H9 (cell line): ENCODE data around the gene SSR3. TPM values are rescaled to one million over a fixed set of nuclear protein-coding genes. Genes with fewer than 3 reads are reported as not detected.

ENCODE experiments used
- DNase-seq: peaks from one replicate; pipeline ENCODE4 v3.0.0-alpha.2; 2017
- H2AFZ ChIP-seq: one replicate; pipeline ENCODE4 v1.6.1; 2013; ENCODE audit warnings: mild to moderate bottlenecking, low read length, control low read depth, moderate library complexity
- H2AK5ac ChIP-seq: 2 replicates; pipeline ENCODE4 v1.6.1; 2013; ENCODE audit warnings: low read length, control low read depth, mixed read lengths; ENCODE audit not compliant: insufficient read length
- H2BK120ac ChIP-seq: one replicate; pipeline ENCODE4 v1.6.1; 2013; ENCODE audit warnings: low read depth, mild to moderate bottlenecking, low read length, control low read depth, inconsistent platforms; ENCODE audit not compliant: poor library complexity, severe bottlenecking
- H2BK12ac ChIP-seq: 2 replicates; pipeline ENCODE4 v1.6.1; 2013; ENCODE audit warnings: low read length, control low read depth, mixed read lengths, low read depth; ENCODE audit not compliant: insufficient read length
- H2BK15ac ChIP-seq: 2 replicates; pipeline ENCODE4 v1.6.1; 2013; ENCODE audit warnings: low read depth, low read length, control low read depth
- H2BK20ac ChIP-seq: one replicate; pipeline ENCODE4 v1.6.1; 2013; ENCODE audit warnings: low read depth, mild to moderate bottlenecking, low read length, control low read depth, inconsistent platforms; ENCODE audit not compliant: poor library complexity, severe bottlenecking
- H2BK5ac ChIP-seq: 2 replicates; pipeline ENCODE4 v1.6.1; 2013; ENCODE audit warnings: low read length, control low read depth, mixed read lengths; ENCODE audit not compliant: insufficient read length
- H3K14ac ChIP-seq: 2 replicates; pipeline ENCODE4 v1.6.1; 2013; ENCODE audit warnings: low read length, control low read depth; ENCODE audit not compliant: insufficient read depth
- H3K18ac ChIP-seq: 2 replicates; pipeline ENCODE4 v1.6.1; 2013; ENCODE audit warnings: low read depth, mild to moderate bottlenecking, mixed read lengths, low read length, control low read depth; ENCODE audit not compliant: insufficient read length
- H3K23ac ChIP-seq: 2 replicates; pipeline ENCODE4 v1.6.1; 2013; ENCODE audit warnings: low read length, control low read depth, mixed read lengths, low read depth; ENCODE audit not compliant: insufficient read length
- H3K23me2 ChIP-seq: 2 replicates; pipeline ENCODE4 v1.6.1; 2013; ENCODE audit warnings: low read depth, mild to moderate bottlenecking, mixed read lengths, low read length, control low read depth; ENCODE audit not compliant: insufficient read length, poor library complexity, severe bottlenecking
- H3K27ac ChIP-seq: 2 replicates; pipeline ENCODE4 v1.5.1; 2013; ENCODE audit warnings: low read length, control low read depth, mixed read lengths, low read depth; ENCODE audit not compliant: insufficient read length
- H3K27me3 ChIP-seq: 2 replicates; pipeline ENCODE4 v1.6.1; 2013; ENCODE audit warnings: low read length, control low read depth, inconsistent platforms; ENCODE audit not compliant: insufficient read depth
- H3K4ac ChIP-seq: 2 replicates; pipeline ENCODE4 v1.6.1; 2013; ENCODE audit warnings: low read depth, mild to moderate bottlenecking, control low read depth, inconsistent platforms, low read length, moderate library complexity
- H3K4me1 ChIP-seq: 2 replicates; pipeline ENCODE4 v1.6.1; 2013; ENCODE audit warnings: low read length, control low read depth, inconsistent platforms; ENCODE audit not compliant: insufficient read depth
- H3K4me2 ChIP-seq: 2 replicates; pipeline ENCODE4 v1.6.1; 2013; ENCODE audit warnings: low read length, control low read depth, mixed read lengths; ENCODE audit not compliant: insufficient read length, insufficient read depth
- H3K56ac ChIP-seq: 2 replicates; pipeline ENCODE4 v1.6.1; 2013; ENCODE audit warnings: low read depth, mild to moderate bottlenecking, mixed read lengths, low read length, control low read depth; ENCODE audit not compliant: insufficient read length
- H3K79me1 ChIP-seq: 2 replicates; pipeline ENCODE4 v1.6.1; 2013; ENCODE audit warnings: low read depth, mild to moderate bottlenecking, moderate library complexity, low read length, control low read depth, inconsistent platforms; ENCODE audit not compliant: insufficient read depth, poor library complexity, severe bottlenecking
- H3K79me2 ChIP-seq: 2 replicates; pipeline ENCODE4 v1.6.1; 2013; ENCODE audit warnings: low read length, control low read depth, inconsistent platforms; ENCODE audit not compliant: insufficient read depth
- H3K9ac ChIP-seq: 2 replicates; pipeline ENCODE4 v1.6.1; 2013; ENCODE audit warnings: low read length, control low read depth, mixed read lengths; ENCODE audit not compliant: insufficient read length; ENCODE audit errors: extremely low read depth
- H3K9me3 ChIP-seq: one replicate; pipeline ENCODE4 v1.6.1; 2013; ENCODE audit warnings: low read depth, low read length, inconsistent platforms; ENCODE audit not compliant: control insufficient read depth
- H3T11ph ChIP-seq: one replicate; pipeline ENCODE4 v1.6.1; 2013; ENCODE audit warnings: mild to moderate bottlenecking, low read length, control low read depth, inconsistent platforms
- H4K20me1 ChIP-seq: one replicate; pipeline ENCODE4 v1.6.1; 2013; ENCODE audit not compliant: control insufficient read depth, insufficient read length, insufficient read depth
- H4K5ac ChIP-seq: 2 replicates; pipeline ENCODE4 v1.6.1; 2013; ENCODE audit warnings: low read depth, mild to moderate bottlenecking, mixed read lengths, low read length, control low read depth; ENCODE audit not compliant: insufficient read length
- H4K8ac ChIP-seq: replicated peaks from 2 replicates; pipeline ENCODE4 v1.6.1; 2013; ENCODE audit warnings: low read length, control low read depth, mixed read lengths, low read depth; ENCODE audit not compliant: insufficient read length
- H4K91ac ChIP-seq: 2 replicates; pipeline ENCODE4 v1.6.1; 2013; ENCODE audit warnings: low read depth, mild to moderate bottlenecking, moderate library complexity, mixed read lengths, low read length, control low read depth; ENCODE audit not compliant: insufficient read length
- H3K27ac Mint-ChIP-seq, 3 experiments: 2 replicates in 2 of 3; 3 replicates in 1 of 3; pipeline ENCODE4 v1.8.0; 2020 to 2021; ENCODE audit warnings: mixed read lengths in 3 of 3, mild to moderate bottlenecking in 1 of 3, moderate library complexity in 1 of 3
- H3K27me3 Mint-ChIP-seq: 2 replicates; pipeline ENCODE4 v1.8.0; 2021; ENCODE audit warnings: low read depth, mild to moderate bottlenecking, moderate library complexity, mixed read lengths
- H3K36me3 Mint-ChIP-seq, 3 experiments: 2 replicates in 2 of 3; 3 replicates in 1 of 3; pipeline ENCODE4 v1.8.0; 2020 to 2021; ENCODE audit warnings: low read depth in 3 of 3, mixed read lengths in 3 of 3; ENCODE audit not compliant: insufficient read depth in 1 of 3
- H3K4me1 Mint-ChIP-seq, 2 experiments: 2 replicates each; pipeline ENCODE4 v1.8.0; 2020; ENCODE audit warnings: mixed read lengths in 2 of 2
- H3K4me3 Mint-ChIP-seq, 2 experiments: 2 replicates in 1 of 2; 3 replicates in 1 of 2; pipeline ENCODE4 v1.8.0; 2020 to 2021; ENCODE audit warnings: mild to moderate bottlenecking in 2 of 2, mixed read lengths in 2 of 2, moderate library complexity in 1 of 2
- H3K9me3 Mint-ChIP-seq, 2 experiments: 2 replicates in 1 of 2; 3 replicates in 1 of 2; pipeline ENCODE4 v1.8.0; 2020; ENCODE audit warnings: mild to moderate bottlenecking in 2 of 2, mixed read lengths in 2 of 2, moderate library complexity in 1 of 2
- WGBS: extraction: QIAGEN DNeasy Blood & Tissue Kit; methylation state at CpG from one replicate; pipeline ENCODE4 v1.1.7; 2013; ENCODE audit warnings: missing lambda C conversion rate, low lambda C conversion rate, mixed read lengths; ENCODE audit not compliant: insufficient read length; ENCODE audit errors: extremely low coverage; 5-methylcytosine and 5-hydroxymethylcytosine counted together
- total RNA-seq: library from RNA; stranded (reverse); gene quantifications from 2 replicates; pipeline ENCODE4 v1.2.1, GENCODE V29; 2021
- TF ChIP-seq, protein P1 (sequence below): fragments of 200-600 bp; sonication (generic); conservative IDR thresholded peaks from 3 replicates; pipeline ENCODE4 v1.8.0; 2021; ENCODE audit warnings: antibody characterized with exemption, mild to moderate bottlenecking

SSR3 gene
- total RNA-seq, 1 experiment from 2014 or later = 177 TPM

DNA sequence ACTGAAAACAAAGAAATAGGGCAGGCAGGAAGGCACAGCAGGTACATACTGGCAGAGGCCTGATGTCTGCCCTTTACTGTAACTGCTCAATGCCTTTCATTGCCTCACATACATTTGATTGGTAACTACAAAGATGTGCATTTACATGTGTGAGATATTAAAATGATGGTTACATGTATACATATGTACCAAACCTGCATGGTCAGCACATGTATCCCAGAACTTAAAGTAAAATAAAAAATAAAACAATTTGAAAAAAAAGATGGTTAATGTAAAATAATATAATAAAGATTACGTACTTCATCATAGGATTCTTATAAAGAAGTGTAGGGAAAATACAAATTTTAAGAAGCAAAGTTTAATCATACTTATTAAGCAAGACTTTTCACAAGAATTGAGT lies 15.1 kb downstream of the SSR3 start:
- no peak overlapping the region for H3K27ac Mint-ChIP-seq
- TF ChIP-seq, protein P1, sequence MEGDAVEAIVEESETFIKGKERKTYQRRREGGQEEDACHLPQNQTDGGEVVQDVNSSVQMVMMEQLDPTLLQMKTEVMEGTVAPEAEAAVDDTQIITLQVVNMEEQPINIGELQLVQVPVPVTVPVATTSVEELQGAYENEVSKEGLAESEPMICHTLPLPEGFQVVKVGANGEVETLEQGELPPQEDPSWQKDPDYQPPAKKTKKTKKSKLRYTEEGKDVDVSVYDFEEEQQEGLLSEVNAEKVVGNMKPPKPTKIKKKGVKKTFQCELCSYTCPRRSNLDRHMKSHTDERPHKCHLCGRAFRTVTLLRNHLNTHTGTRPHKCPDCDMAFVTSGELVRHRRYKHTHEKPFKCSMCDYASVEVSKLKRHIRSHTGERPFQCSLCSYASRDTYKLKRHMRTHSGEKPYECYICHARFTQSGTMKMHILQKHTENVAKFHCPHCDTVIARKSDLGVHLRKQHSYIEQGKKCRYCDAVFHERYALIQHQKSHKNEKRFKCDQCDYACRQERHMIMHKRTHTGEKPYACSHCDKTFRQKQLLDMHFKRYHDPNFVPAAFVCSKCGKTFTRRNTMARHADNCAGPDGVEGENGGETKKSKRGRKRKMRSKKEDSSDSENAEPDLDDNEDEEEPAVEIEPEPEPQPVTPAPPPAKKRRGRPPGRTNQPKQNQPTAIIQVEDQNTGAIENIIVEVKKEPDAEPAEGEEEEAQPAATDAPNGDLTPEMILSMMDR = no peak
- Histone ChIP-seq H3K79me2 (no peaks in the 10 kb centered on the region), H2BK5ac (no peak overlapping the region), H3K4me2 (no peak overlapping the region), H3K27ac (no peak overlapping the region), H3K9ac (no peak overlapping the region), H3K4me1 (0 out of 2 replicates have a peak, but pooled peaks cover 2% of the 10 kb centered on the region), H3K23me2 (no peaks in the 10 kb centered on the region), H3K27me3 (no peaks in the 10 kb centered on the region), H2AFZ (no peak overlapping the region), H2BK120ac (no peak overlapping the region), H4K5ac (no peak overlapping the region), H2BK20ac (no peak overlapping the region), H2AK5ac (no peak overlapping the region), H3K56ac (no peak overlapping the region), H3T11ph (no peak overlapping the region), H3K4ac (no peak overlapping the region), H4K8ac (no peak overlapping the region), H2BK15ac (no peak overlapping the region), H3K9me3 (no peaks in the 10 kb centered on the region), H3K79me1 (no peaks in the 10 kb centered on the region), H4K91ac (no peak overlapping the region), H3K23ac (no peak overlapping the region), H4K20me1 (no peaks in the 10 kb centered on the region), H3K18ac (no peak overlapping the region), H3K14ac (no peak overlapping the region), H2BK12ac (no peak overlapping the region)
- H3K9me3 Mint-ChIP-seq = no peaks in the 10 kb centered on the region
- H3K4me3 Mint-ChIP-seq = no peak overlapping the region
- H3K36me3 Mint-ChIP-seq = peaks cover 9 to 46% (median 24%) of the 10 kb centered on the region in 3 experiments; a peak in 6 of 7 replicates
- H3K4me1 Mint-ChIP-seq = peaks cover 7 to 11% of the 10 kb centered on the region in 2 experiments; a peak in 3 of 4 replicates
- H3K27me3 Mint-ChIP-seq = no peaks in the 10 kb centered on the region
- DNase-seq = no peak
- no CpG with 5 or more reads among the region's 1 CpG for WGBS
